IPS DF 6.9 (cell line): ENCODE results near the gene H6PD.

Experiments
- DNase-seq: peaks from one replicate; pipeline ENCODE4 v3.0.0-alpha.2; 2013; ENCODE audit warnings: low read depth, low spot score
- H3K27ac ChIP-seq: one replicate; pipeline ENCODE4 v1.5.1; 2013; ENCODE audit warnings: low read length, control low read depth
- H3K27me3 ChIP-seq: 2 replicates; pipeline ENCODE4 v1.6.1; 2013; ENCODE audit warnings: mild to moderate bottlenecking, low read length; ENCODE audit not compliant: control insufficient read depth, insufficient read depth
- H3K36me3 ChIP-seq: 2 replicates; pipeline ENCODE4 v1.6.1; 2013; ENCODE audit warnings: low read length; ENCODE audit not compliant: control insufficient read depth, insufficient read depth
- H3K4me1 ChIP-seq: 2 replicates; pipeline ENCODE4 v1.6.1; 2013; ENCODE audit warnings: low read length; ENCODE audit not compliant: control insufficient read depth, insufficient read depth
- H3K4me3 ChIP-seq: 2 replicates; pipeline ENCODE4 v1.5.1; 2013; ENCODE audit warnings: mild to moderate bottlenecking, low read length
- H3K9me3 ChIP-seq: 2 replicates; pipeline ENCODE4 v1.6.1; 2013; ENCODE audit warnings: low read length, inconsistent platforms; ENCODE audit not compliant: control insufficient read depth, insufficient read depth
- WGBS: extraction: QIAGEN DNeasy Blood & Tissue Kit; methylation state at CpG from one replicate; pipeline ENCODE4 v1.1.7; 2013; ENCODE audit warnings: mixed read lengths, missing lambda C conversion rate; ENCODE audit not compliant: insufficient read length, insufficient coverage; 5-methylcytosine and 5-hydroxymethylcytosine counted together

The H6PD gene

GRCh38 chr1:9234223-9235095 is at the start of gene H6PD:
TSS of gene H6PD (plus strand) at chr1:9234774. CDS start at chr1:9244935, 10,161 bp downstream.
- Histone ChIP-seq H3K27me3 (no peaks in the 10 kb centered on the region), H3K9me3 (no peaks in the 10 kb centered on the region), H3K36me3 (no peaks in the 10 kb centered on the region), H3K4me3 (peak within 1 kb of the TSS; percentile 84), H3K27ac (no peak within 1 kb of the TSS), H3K4me1 (no peaks in the 10 kb centered on the region; the same call in 1 of the 2 replicates)
- DNase-seq: peak; percentile 47
- no CpG with 5 or more reads among the region's 106 CpGs for WGBS

- H3K36me3 ChIP-seq: no peaks in the 10 kb centered on the region; the same call in 1 of the 2 replicates
- no CpG with 5 or more reads among the region's 5 CpGs for WGBS
- peaks cover 3% of the 10 kb centered on the region; the same call in 1 of the 2 replicates for H3K27me3 ChIP-seq
- H3K9me3 ChIP-seq: no peaks in the 10 kb centered on the region
- no peak overlapping the region for H3K27ac ChIP-seq
- H3K4me1 ChIP-seq: peaks cover 4% of the 10 kb centered on the region; the same call in 1 of the 2 replicates
- H3K4me3 ChIP-seq: no peak overlapping the region
- no peak for DNase-seq
These were observed 48.3 kb upstream of the H6PD start for GRCh38 chr1:9186082-9186859.

GRCh38 chr1:9187004-9187403 is 47.6 kb upstream of the H6PD start:
- Histone ChIP-seq H3K4me3 (no peak overlapping the region), H3K27me3 (peaks cover 2% of the 10 kb centered on the region; the same call in 1 of the 2 replicates), H3K36me3 (no peaks in the 10 kb centered on the region; the same call in 1 of the 2 replicates), H3K27ac (no peak overlapping the region), H3K4me1 (peaks cover 4% of the 10 kb centered on the region; the same call in 1 of the 2 replicates), H3K9me3 (no peaks in the 10 kb centered on the region)
- no CpG with 5 or more reads among the region's 2 CpGs for WGBS
- DNase-seq: no peak

GRCh38 chr1:9190234-9190633 is 44.3 kb upstream of the H6PD start:
- Histone ChIP-seq H3K27me3 (no peaks in the 10 kb centered on the region), H3K27ac (no peak overlapping the region), H3K4me1 (no peaks in the 10 kb centered on the region), H3K9me3 (no peaks in the 10 kb centered on the region), H3K4me3 (no peak overlapping the region), H3K36me3 (no peaks in the 10 kb centered on the region)
- no peak for DNase-seq
- no CpG with 5 or more reads among the region's 5 CpGs for WGBS

GRCh38 chr1:9191231-9191630 is 43.3 kb upstream of the H6PD start:
- DNase-seq: no peak
- H3K27ac ChIP-seq: no peak overlapping the region
- H3K36me3 ChIP-seq: no peaks in the 10 kb centered on the region
- H3K4me3 ChIP-seq: no peak overlapping the region
- no peaks in the 10 kb centered on the region for H3K4me1 ChIP-seq
- H3K9me3 ChIP-seq: no peaks in the 10 kb centered on the region
- no CpG with 5 or more reads among the region's 10 CpGs for WGBS
- no peaks in the 10 kb centered on the region for H3K27me3 ChIP-seq

- H3K4me3 ChIP-seq: no peak overlapping the region
- H3K27me3 ChIP-seq: peaks cover 8% of the 10 kb centered on the region
- no peak for DNase-seq
- H3K36me3 ChIP-seq: no peaks in the 10 kb centered on the region
- H3K9me3 ChIP-seq: no peaks in the 10 kb centered on the region
- WGBS: no CpG with 5 or more reads among the region's 9 CpGs
- no peak overlapping the region for H3K27ac ChIP-seq
- H3K4me1 ChIP-seq: no peaks in the 10 kb centered on the region
These were observed 41.9 kb upstream of the H6PD start for GRCh38 chr1:9192578-9193232.

- no peak for DNase-seq
- Histone ChIP-seq H3K4me1 (peaks cover under 1% of the 10 kb centered on the region; the same call in 1 of the 2 replicates), H3K4me3 (no peak overlapping the region), H3K27ac (no peak overlapping the region), H3K27me3 (peaks cover 13% of the 10 kb centered on the region), H3K9me3 (no peaks in the 10 kb centered on the region), H3K36me3 (no peaks in the 10 kb centered on the region)
- WGBS: no CpG with 5 or more reads among the region's 5 CpGs
These were observed 41.3 kb upstream of the H6PD start for GRCh38 chr1:9193233-9193625.

- no peak for DNase-seq
- Histone ChIP-seq H3K9me3 (no peaks in the 10 kb centered on the region), H3K4me1 (peaks cover 4% of the 10 kb centered on the region; the same call in 1 of the 2 replicates), H3K27me3 (peaks cover 19% of the 10 kb centered on the region), H3K27ac (no peak overlapping the region), H3K36me3 (no peaks in the 10 kb centered on the region), H3K4me3 (no peak overlapping the region)
- WGBS: no CpG with 5 or more reads among the region's 4 CpGs
These were observed 40.5 kb upstream of the H6PD start for GRCh38 chr1:9194024-9194423.

GRCh38 chr1:9195651-9196050 is 38.9 kb upstream of the H6PD start:
- no peaks in the 10 kb centered on the region for H3K9me3 ChIP-seq
- peaks cover 35% of the 10 kb centered on the region for H3K27me3 ChIP-seq
- H3K4me3 ChIP-seq: no peak overlapping the region
- no peaks in the 10 kb centered on the region for H3K36me3 ChIP-seq
- no peak overlapping the region for H3K27ac ChIP-seq
- WGBS: no CpG with 5 or more reads among the region's 8 CpGs
- no peak for DNase-seq
- H3K4me1 ChIP-seq: peaks cover 4% of the 10 kb centered on the region; the same call in 1 of the 2 replicates
